GM15510 (cell line): ENCODE results near the gene LILRA1.

Source experiments
- POLR2A ChIP-seq: IDR thresholded peaks from 3 replicates; pipeline ENCODE4 v1.6.1; 2011; ENCODE audit warnings: borderline replicate concordance; ENCODE audit not compliant: insufficient read length; ENCODE audit errors: extremely low read depth

Gene LILRA1

DNA sequence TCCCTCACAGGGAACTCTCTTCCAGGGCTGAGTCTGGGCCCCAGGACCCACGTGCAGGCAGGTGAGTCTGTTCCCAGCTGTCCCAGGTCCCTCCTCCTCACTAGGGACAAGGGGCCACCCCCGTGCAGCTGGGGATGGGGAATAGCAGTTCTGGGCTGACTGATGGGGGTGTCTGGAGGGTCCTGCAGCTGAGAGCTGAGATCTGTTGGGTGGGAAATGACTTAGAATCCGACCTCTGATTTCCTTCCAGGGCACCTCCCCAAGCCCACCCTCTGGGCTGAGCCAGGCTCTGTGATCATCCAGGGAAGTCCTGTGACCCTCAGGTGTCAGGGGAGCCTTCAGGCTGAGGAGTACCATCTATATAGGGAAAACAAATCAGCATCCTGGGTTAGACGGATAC lies 19.4 kb upstream of the LILRA1 start:
- no peak for TF ChIP-seq POLR2A

DNA sequence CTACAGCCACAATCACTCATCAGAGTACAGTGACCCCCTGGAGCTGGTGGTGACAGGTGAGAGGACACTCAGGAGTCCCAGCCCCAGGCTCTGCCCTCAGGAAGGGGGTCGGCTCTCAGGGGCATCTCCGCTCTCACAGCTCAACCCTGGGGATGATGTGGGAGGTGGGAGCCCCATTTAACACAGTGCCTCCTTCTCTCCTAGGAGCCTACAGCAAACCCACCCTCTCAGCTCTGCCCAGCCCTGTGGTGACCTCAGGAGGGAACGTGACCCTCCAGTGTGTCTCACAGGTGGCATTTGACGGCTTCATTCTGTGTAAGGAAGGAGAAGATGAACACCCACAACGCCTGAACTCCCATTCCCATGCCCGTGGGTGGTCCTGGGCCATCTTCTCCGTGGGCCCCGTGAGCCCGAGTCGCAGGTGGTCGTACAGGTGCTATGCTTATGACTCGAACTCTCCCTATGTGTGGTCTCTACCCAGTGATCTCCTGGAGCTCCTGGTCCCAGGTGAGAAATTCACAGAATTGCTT lies 18.8 kb upstream of the LILRA1 start:
- TF ChIP-seq POLR2A: no peak

DNA sequence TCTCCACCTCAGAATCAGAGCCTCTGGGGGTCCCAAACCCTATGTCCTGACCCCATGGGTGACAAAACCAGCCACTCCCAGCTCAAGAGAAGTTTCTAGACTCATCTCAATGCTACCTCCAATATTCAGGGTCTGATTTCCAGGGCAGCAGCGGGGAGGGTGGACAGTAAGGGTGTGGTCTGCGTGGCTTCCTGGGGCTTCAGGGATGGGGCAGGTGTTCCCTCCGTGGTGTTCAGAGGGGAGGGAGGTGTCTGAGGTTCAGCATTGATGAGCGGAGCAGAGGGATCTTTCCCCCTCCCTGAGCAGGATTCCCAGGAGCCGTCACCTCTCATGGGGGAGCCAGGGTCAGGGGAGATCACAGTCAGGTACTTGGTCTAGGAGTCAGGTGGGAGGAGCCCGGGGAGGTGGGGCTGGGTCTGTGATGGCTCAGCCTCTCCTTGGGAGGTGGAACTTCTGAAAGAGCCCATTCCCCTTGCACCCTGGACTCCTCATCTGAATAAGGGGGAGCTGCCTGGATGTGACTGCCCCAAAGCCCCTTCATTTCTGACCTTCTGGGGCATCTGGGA lies 16.9 kb upstream of the LILRA1 start:
- no peak for TF ChIP-seq POLR2A

DNA sequence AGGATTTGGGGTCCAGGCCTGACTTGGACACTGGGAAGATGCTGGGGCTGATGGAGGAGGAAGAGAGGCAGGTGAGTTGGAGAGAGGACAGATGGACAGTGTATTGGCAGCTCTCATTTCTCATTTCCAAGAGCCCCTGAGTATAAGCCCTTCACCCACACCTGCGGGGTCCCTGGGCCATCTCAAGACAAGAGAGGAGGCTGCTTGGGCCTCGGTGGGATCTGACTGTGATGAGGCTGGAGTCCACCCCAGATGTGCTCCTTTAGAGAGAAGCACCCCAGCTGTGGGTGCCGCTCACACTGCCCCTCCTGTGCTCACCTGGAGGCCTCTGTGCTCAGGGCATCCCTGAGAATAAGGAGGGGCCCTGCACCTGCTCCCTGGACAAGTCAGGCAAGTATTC lies 16.1 kb upstream of the LILRA1 start:
- TF ChIP-seq POLR2A: no peak

DNA sequence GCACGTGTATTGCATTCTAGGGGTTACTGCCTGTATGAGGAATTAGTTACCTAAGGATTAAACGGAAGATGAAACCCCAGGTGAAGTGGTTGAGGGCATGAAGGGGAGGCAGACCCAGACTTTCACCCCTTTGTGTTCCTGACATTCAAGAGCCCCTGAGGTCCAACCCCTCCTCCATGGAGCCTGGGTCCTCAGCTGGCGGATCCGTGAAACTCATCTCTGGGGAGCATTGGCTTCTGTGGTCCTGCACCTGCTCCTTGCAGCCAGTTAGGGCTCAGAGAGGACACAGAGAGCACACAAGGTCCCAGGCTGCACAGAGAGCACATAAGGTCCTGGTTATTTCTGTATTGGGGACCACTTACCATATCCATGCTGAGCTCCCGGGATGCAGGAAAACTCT lies 7.0 kb upstream of the LILRA1 start:
- no peak for TF ChIP-seq POLR2A

DNA sequence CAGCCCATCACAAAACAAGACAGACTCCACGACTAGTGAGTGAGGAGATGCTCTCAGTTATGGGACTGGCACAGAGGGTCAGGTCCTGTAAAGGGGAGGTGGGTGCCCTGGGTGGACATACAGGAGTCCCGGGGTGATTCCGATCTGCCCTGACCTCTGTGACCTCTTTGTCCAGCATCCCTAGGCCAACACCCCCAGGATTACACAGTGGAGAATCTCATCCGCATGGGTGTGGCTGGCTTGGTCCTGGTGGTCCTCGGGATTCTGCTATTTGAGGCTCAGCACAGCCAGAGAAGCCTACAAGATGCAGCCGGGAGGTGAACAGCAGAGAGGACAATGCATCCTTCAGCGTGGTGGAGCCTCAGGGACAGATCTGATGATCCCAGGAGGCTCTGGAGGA lies 6.4 kb upstream of the LILRA1 start:
- no peak for TF ChIP-seq POLR2A

DNA sequence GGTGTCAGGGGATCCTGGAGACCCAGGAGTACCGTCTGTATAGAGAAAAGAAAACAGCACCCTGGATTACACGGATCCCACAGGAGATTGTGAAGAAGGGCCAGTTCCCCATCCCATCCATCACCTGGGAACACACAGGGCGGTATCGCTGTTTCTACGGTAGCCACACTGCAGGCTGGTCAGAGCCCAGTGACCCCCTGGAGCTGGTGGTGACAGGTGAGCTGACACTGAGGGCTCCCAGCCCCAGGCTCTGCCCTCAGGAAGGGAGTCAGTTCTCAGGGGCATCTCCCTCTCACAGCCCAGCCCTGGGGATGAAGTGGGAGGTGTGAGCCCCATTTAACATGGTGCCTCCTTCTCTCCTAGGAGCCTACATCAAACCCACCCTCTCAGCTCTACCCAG lies 1.3 kb downstream of the LILRA1 start:
- TF ChIP-seq POLR2A: no peak

DNA sequence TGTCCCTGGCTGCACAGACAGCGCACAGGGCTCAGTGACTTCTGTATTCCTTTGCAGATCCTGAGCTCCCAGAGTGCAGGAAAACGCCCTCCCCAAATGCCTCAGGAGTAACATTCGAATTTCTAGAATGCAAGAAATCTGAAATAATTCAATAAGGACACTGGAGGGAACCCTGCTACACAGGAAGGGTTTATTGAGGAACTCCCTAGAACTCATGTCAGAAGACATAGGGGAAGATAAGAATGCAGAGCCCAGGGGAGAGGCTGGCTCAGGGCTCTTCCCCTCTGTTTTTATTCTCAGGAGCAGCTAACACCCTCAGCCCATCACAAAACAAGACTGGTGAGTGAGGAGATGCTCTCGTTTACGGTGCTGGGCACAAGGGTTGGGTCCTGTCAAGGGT lies 6.8 kb downstream of the LILRA1 start:
- no peak for TF ChIP-seq POLR2A

DNA sequence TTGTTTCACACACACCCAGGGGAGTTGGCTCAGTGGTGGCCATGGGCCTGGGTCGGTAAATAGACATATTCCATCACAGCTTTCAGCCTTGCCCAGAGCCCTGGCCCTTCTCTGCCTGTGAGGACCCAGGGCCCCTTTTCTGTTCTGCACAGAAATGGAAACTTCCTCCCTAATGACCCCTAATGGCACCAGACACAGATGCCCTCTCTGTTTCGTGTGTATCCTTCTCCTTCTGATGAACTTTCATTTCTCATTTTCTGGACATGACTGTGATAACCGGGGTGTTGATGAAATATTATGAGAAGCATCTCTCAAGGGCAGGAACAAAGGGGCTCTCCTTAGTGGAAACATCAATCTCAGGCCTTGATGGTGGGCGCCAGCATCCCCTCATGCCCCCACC lies 12.8 kb downstream of the LILRA1 start:
- no peak for TF ChIP-seq POLR2A

DNA sequence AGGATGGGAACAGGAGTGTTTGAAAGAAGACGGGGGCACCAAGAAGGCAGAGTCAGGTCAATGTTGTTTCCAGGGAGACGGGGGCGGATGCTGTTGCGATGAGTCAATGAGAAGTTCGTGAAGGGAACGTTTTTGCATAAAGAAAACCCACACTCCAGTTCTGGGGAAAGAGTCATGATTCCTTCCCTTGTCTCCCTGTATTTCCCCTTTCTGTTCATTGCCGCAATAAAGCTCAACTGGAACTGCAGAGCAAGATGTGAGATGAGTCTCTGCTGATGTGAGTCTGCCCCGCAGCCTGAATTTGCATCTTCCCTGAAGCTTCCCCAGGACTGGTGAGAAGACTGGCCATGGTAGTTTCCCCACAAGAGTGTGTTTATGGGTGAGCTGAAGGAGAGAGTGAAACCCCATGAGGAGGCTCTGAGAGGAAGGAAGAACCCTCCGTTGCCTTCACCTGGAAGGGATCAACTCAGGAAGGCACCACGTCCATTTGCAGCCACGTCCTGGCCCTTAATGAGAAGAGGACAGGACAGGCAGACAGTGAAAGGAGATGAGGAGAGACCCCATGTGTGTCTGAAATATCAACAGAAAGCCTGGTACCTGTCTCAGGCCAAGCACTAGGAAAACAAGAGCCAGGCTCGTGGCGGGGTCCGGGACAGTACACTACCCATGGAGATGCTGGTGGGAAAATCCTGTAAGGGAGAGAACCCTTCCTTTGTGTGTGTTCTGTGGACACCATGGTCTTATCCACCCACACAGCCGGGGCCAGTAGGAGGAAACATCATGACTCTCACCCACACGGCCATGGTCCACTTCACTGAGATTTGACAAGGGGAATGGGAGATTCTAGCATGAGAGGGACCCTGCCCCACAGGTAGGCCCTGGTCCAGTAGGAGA lies 13.7 kb downstream of the LILRA1 start:
- TF ChIP-seq POLR2A: no peak

DNA sequence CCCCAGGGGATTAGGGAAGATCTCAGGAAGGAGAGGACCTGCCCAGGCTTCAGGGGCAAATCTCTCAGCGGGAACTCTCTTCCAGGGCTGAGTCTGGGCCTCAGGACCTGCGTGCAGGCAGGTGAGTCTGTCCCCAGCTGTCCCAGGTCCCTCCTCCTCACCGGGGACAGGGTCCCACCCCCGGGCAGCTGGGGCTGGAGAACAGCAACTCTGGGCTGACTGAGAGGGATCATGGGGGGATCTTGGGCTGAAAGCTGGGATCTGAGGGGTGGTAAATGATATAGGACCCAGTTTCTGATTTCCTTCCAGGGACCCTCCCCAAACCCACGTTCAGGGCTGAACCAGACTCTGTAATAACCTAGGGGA lies 14.3 kb downstream of the LILRA1 start:
- no peak for TF ChIP-seq POLR2A

DNA sequence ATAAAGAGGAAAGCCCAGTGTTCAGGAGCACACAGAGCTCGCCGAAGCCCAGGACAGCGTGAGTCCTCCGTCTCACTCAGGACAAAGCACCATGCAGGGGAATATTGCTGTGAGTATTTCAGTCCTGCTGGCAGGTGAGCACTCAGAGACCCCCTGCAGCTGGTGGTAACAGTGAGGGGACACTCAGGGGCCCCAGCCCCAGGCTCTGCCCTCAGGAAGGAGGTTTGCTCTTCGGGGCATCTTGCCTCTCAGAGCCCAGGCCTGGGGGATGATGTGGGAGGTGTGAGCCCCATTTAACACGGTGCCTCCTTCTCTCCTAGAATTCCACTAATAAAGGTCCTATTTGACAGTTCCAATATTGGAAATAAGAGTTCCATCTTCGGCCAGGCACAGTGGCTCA lies 14.8 kb downstream of the LILRA1 start:
- TF ChIP-seq POLR2A: no peak

DNA sequence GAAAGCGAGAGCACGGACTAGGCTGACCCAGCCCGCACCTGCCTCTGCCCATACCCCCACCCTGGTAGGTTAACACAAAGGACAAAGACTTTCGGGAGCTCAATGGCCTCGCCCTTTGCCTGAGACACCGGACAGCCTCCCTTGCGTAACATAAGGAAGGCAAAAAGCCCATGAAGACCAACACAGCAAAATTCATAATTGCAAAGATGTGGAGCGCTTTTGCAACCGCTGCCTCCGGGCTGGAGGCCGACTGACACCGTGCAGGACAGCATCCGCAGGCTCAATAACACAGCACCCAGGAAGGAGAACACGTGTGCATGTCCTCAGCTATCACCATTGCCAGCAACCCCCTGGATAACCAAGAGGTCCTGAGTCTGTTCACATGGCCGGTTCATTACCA lies 15.4 kb downstream of the LILRA1 start:
- TF ChIP-seq POLR2A: no peak

DNA sequence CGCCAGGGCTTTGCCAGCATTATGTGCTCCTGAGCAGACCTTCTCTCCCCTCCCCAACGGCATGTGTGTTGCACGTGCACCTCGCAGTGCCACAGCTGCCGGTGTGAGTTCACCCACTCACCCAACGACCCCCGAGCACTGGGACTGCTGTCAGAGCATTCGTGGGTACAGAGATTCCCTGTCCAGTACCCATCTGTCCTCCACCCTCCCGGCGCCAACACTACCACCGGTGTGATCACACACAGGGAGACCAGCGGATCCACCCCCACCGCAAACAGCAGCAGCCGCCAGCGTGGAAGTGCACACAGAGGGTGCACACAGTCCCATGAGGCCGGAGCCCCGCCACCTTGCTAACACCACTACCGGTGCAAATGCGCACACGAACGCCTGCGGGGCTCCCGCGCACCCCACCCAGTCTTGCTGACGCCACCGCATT lies 15.9 kb downstream of the LILRA1 start:
- TF ChIP-seq POLR2A: no peak

DNA sequence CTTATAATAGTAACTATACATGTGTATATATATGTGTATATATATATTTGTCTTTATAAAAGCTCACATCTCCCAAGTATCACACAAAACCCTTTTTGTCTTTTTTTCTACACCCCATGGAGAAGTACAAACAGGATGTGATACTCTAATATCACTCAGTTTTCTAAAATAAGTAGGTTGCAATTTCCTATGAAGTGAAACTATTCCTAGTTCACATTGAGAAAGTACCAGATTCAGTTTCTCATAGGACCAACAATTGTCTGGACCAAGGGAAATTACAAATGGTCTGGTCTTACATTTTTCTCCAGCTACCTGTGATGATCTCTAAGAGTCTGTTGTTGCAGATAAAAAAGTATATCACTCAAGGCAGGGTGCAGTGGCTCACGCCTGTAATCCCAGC lies 19.0 kb downstream of the LILRA1 start:
- TF ChIP-seq POLR2A: no peak

DNA sequence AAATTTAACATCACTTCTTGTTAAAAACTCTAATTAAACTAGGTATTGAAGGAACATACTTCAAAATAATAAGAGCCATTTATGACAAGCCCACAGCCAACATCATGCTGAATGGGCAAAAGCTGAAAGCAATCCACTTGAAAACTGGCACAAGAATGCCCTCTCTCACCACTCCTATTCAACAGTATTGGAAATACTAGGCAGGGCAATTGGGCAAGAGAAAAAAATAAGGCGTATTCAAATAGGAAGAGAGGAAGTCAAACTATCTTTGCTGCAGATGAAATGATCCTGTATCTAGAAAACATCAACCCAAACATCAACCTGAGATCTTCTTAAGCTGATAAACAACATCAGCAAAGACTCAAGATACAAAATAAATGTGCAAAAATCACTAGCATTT lies 21.3 kb downstream of the LILRA1 start:
- no peak for TF ChIP-seq POLR2A
